Neural cell (in vitro differentiated cells): ENCODE measurements around the gene SPATA46.

Experiments used
- EZH2 ChIP-seq: fragments of 200-600, 300-800 bp; shearing (Covaris generic), sonication (generic); IDR thresholded peaks from 2 replicates; pipeline ENCODE4 v1.6.1; 2014; ENCODE audit warnings: antibody characterized with exemption, low read length, borderline replicate concordance, mild to moderate bottlenecking; ENCODE audit not compliant: insufficient read depth, poor library complexity, severe bottlenecking
- POLR2AphosphoS5 ChIP-seq: IDR thresholded peaks from 2 replicates; pipeline ENCODE4 v1.6.1; 2012
- TF ChIP-seq, protein P1 (sequence below): IDR thresholded peaks from 2 replicates; pipeline ENCODE4 v1.6.1; 2012; ENCODE audit warnings: borderline replicate concordance

DNA sequence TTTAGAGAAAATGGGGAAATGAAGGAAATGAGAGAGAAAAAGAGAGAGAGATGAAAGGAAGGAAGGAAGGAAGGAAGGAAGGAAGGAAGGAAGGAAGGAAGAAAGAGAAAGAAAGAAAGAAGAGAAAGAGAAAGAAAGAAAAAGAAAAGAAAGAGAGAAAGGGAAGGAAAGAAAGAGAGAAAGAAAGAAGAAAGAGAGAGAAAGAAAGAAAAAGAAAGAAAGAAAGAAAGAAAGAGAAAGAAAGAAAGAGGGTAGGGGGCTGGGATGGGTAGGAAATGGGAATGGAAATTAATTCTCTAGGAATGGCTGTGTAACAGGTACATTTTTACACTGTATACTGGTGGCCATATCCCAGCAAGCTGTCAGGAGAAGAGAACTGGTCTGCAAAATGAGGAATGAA lies 39.6 kb upstream of the SPATA46 start:
- TF ChIP-seq, protein P1, sequence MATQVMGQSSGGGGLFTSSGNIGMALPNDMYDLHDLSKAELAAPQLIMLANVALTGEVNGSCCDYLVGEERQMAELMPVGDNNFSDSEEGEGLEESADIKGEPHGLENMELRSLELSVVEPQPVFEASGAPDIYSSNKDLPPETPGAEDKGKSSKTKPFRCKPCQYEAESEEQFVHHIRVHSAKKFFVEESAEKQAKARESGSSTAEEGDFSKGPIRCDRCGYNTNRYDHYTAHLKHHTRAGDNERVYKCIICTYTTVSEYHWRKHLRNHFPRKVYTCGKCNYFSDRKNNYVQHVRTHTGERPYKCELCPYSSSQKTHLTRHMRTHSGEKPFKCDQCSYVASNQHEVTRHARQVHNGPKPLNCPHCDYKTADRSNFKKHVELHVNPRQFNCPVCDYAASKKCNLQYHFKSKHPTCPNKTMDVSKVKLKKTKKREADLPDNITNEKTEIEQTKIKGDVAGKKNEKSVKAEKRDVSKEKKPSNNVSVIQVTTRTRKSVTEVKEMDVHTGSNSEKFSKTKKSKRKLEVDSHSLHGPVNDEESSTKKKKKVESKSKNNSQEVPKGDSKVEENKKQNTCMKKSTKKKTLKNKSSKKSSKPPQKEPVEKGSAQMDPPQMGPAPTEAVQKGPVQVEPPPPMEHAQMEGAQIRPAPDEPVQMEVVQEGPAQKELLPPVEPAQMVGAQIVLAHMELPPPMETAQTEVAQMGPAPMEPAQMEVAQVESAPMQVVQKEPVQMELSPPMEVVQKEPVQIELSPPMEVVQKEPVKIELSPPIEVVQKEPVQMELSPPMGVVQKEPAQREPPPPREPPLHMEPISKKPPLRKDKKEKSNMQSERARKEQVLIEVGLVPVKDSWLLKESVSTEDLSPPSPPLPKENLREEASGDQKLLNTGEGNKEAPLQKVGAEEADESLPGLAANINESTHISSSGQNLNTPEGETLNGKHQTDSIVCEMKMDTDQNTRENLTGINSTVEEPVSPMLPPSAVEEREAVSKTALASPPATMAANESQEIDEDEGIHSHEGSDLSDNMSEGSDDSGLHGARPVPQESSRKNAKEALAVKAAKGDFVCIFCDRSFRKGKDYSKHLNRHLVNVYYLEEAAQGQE = no peak
- no peak for TF ChIP-seq POLR2AphosphoS5
- TF ChIP-seq EZH2 = no peak
